ENCODE data around the gene CEP76.

- TF ChIP-seq, protein P1, sequence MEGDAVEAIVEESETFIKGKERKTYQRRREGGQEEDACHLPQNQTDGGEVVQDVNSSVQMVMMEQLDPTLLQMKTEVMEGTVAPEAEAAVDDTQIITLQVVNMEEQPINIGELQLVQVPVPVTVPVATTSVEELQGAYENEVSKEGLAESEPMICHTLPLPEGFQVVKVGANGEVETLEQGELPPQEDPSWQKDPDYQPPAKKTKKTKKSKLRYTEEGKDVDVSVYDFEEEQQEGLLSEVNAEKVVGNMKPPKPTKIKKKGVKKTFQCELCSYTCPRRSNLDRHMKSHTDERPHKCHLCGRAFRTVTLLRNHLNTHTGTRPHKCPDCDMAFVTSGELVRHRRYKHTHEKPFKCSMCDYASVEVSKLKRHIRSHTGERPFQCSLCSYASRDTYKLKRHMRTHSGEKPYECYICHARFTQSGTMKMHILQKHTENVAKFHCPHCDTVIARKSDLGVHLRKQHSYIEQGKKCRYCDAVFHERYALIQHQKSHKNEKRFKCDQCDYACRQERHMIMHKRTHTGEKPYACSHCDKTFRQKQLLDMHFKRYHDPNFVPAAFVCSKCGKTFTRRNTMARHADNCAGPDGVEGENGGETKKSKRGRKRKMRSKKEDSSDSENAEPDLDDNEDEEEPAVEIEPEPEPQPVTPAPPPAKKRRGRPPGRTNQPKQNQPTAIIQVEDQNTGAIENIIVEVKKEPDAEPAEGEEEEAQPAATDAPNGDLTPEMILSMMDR (conservative IDR thresholded peaks at IDR 0.05; ENCODE audit: low read depth, low read length), result no peak
- TF ChIP-seq EZH2 (IDR thresholded peaks at IDR 0.05; ENCODE audit: borderline replicate concordance, low read depth, low read length, poor library complexity, severe bottlenecking), result no peak
Measured at GRCh38 chr18:12631831-12632477, 70.6 kb downstream of the CEP76 start.
